Activated CD8-positive, alpha-beta memory T cell treated with anti-CD3 and anti-CD28 coated beads, Interleukin-2, amount 50 U/mL, for 24 hours (primary cell): ENCODE measurements around the gene LDB2.

Experiments used
- DNase-seq: peaks from one replicate; pipeline ENCODE4 v3.0.0-alpha.2; 2020; ENCODE audit errors: extremely low read depth

LDB2 gene

DNA sequence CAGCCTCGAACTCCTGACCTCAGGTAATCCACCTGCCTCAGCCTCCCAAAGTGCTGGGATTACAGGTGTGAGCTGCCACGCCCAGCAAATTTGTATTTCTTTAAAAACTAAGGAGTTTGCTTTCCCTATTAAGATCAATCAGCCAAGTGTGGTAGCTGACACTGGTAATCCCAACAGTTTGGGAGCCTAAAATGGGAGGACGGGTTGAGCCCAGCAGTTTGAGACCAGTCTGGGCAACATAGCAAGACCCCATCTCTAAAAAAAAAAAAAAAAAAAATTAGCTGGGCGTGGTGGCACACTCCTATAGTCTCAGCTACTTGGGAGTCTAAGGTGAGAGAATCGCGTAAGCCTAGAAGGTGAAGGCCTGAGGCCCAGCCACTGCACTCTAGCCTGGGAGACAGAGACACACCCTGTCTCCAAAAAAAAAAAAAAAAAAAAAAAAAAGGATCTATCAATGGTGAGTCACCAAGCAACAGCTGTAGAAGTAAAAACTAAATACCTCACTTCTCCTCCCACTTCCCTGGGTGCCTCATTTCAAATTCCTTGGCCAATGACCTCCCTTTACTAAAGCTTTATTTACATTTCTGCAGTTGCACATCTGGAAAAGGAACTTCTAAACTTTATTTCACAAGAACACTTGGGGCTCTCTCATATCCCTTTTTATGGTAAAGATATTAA, 54.5 kb downstream of the LDB2 start:
- DNase-seq, result no peak

- DNase-seq, result no peak
Observed at GRCh38 chr4:16838226-16838875, 60.1 kb downstream of the LDB2 start.

- DNase-seq, result no peak
Observed at GRCh38 chr4:16837475-16837874, 61.0 kb downstream of the LDB2 start.

DNA sequence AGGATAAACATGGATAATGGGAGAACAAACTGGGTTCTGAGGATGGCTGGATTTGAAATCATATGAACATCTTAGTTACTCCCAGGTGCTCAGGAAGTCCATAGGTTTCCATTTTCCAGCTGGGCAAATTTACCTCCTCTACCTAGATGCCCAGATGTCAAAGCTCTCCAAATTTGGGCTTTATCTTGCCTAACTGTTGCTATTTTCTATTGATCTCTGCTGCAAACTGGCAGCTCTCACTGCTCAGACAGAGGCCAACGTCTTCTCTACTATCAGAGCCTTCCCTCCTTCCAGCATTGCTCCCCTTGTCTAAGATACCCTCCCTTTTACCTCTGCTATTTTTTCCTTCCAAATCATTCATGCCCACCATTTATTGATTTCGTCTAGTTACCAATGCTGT, 62.1 kb downstream of the LDB2 start:
- DNase-seq, result no peak

- DNase-seq, result no peak
Observed at GRCh38 chr4:16835597-16836247, 62.7 kb downstream of the LDB2 start.

DNA sequence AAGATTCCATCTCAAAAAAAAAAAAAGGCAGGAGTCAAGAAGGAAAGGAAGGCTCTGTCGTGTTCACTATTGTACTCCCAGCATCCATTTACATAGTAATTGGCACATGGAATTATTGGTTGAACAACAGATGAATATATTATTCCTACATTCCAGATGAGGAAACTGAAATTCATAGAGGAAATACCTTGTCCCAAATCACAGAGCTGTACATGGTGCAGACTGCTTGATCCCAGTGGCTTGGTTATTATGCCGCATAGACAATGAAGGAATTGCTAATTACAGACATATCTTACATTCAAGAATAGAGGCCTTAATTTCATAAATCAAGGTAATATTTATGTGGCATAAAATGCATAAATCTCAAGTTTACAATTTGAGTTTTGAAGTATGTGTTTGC, 63.6 kb downstream of the LDB2 start:
- DNase-seq, result no peak

- DNase-seq, result no peak
Observed at GRCh38 chr4:16833722-16834121, 64.7 kb downstream of the LDB2 start.

DNA sequence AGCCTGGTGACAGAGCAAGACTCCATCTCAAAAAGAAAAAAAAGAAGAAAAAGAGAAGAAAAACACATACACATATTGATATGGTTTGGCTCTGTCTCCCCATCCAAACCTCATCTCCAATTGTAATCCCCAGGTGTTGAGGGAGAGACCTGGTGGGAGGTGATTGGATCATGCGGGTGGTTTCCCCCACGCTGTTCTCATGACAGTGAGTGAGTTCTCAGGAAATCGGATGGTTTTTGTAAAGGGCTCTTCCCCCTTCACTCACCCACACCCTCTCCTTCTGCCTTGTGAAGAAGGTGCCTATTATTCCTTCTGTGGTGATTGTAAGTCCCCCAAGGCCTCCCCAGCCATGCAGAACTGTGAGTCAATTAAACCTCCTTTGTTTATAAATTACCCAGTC, 68.4 kb downstream of the LDB2 start:
- no peak for DNase-seq

DNA sequence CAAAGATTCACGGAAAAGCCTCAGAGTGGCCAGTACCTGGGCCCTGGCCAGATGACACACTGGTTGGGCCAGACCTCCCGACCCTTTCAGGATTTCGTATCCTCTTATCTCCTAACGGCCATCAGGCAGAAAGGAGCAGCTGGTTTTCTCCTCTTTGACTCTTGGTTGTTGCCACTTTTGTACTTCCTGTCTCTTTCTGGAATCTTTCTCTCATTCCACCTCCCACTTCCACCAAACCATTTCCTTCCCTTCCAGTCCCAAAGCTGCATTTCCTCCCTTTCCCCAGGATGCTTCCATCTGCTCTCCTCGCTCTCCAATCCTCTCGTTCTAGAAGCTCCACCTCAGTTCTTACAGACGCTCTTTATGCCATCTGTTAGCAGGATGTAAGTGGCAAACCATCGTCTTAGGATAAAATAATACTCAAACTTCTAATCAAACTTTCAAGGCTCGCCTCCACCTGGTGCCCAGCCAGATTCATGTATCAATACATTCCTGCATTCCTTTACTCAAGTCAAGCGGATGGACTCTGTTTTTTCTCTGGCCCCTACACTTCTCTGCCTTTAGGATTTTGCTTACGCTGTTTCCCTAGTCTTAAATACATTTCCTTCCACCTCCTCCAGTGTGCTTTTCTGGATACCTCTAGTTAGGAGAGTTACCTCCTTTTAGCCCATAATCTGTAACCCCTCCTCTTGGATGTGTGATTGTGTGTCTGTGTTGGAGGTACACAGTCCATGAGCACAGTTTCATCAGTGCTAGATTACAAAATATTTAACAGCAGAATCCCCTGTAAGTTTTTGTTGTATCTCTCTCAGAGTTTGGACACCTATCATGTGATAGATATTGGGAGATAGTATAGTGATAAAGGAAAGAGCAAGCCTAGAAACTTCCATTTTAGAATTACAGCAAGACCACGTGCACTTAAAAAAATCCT, 70.4 kb downstream of the LDB2 start:
- no peak for DNase-seq

GRCh38 chr4:16827045-16827444, 71.4 kb downstream of the LDB2 start:
- DNase-seq, result no peak

DNA sequence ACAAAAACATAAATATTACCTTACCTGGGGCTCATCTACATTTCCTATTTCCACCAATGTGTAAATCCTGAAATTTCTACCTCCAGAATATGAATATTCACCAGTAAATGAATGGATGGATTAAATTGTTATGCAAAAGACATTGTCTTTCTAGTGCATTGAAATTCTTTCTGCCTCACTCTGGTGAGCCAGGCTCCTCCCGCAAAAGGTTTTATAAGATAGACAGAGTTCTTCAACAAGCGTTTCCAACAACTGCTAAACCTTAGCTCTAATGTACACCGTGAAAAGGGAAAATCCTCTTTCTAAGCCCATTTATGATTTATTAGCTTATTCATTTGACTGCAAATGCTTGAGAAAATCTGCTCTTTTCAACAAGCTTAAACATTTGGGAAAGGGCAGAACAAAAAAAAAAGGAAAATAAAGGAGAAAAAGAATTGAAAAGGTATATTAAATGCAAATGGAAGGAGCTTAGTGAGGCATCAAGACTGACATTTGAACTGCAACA, 72.0 kb downstream of the LDB2 start:
- no peak for DNase-seq

- DNase-seq, result no peak
Observed at GRCh38 chr4:16824278-16824806, 74.1 kb downstream of the LDB2 start.

GRCh38 chr4:16820329-16820728, 78.1 kb downstream of the LDB2 start:
- no peak for DNase-seq

DNA sequence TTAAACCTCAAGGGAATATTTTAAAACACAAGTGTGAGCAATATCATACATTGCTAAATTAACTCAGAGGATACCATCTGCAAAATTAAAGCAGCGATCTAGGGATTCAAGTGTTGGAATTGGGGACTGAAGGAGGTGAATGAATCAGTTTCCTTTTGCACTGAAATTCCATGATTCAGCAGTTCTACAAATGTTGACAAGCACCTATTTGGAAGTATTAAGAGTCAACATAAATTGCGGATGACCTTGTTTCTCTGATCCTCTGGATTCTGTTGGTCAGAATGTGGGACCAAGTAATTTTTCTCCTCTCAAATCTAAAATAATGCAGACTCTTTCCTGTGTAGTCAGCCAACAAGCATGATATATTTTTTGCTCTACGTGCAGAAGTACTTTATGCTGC, 78.8 kb downstream of the LDB2 start:
- DNase-seq, result no peak

DNA sequence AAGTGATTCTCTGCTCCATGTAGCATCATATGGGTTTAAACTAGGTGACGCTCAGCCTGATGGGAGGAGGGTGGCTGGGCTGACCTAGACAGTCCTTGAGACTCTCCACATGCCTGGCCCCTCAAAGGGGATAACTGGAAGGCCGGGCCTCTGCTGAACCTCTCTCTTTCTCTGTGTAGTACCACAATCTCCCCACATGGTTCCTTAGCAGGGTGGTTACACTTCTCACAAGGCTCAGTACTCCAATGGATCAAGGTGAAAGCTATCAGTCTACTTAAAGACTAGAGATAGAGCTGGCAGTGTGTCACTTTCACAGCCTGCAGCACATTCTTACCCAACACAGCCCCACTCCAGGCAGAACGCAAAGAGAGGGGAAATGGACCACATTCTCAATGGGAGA, 80.4 kb downstream of the LDB2 start:
- no peak for DNase-seq

DNA sequence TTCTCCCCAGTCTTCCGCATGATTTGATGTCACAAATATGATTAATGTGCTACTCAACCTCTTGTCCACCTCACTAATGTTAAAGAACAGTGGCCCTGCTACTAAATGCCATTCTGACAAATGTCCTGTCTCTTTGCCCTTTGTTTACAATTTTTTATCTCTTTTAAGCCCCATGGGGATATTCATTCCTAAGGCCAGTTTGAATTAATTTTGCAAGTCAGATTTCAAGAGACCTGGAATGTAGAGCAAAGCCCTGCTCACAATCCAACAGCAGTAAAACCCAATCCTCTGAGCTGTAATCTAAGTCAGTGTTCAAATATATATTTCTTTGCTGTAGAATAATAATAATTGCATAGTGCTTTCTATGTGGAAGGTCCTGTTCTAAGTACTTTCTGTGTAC, 81.2 kb downstream of the LDB2 start:
- no peak for DNase-seq

- DNase-seq, result no peak
Observed at GRCh38 chr4:16814361-16814760, 84.1 kb downstream of the LDB2 start.

- DNase-seq, result no peak
Observed at GRCh38 chr4:16812041-16812440, 86.4 kb downstream of the LDB2 start.

GRCh38 chr4:16809943-16810342, 88.5 kb downstream of the LDB2 start:
- DNase-seq, result no peak

DNA sequence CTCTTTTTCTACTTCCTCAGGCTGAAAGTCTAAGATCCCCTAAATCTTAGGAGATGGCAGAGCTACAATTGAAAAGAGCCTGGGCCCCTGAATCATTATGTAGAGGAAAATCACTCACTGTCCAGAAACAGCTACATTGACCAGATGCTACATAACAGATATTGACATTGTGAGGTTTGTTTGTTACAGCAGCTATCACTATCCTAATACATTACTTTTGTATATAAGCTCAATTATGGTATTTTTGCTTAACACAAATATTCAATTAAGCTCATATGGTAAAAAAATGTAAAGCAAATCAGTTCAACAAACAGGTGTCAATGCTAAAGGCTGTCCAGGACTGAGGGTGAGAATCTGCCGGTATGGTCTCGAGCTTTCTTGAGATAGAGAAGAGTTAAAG, 89.4 kb downstream of the LDB2 start:
- DNase-seq, result no peak

DNA sequence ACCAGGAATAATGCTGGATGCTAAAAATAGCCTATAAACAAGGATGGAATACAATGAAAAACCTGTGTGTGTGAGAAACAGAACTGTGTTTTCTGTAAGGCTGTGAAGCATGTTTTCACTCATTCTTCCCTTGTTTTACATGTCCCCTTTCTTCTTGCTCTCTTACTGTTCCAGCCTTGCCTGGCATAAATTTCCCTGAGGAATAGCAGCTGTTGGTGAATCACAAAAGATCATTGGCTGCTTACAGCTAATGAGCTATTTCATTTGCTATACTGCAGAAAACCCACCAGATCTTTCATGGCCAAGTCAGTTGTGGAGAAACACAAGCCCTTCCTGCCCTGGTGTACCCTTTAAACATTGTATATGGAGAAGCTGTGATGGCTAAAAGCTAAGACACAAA, 91.1 kb downstream of the LDB2 start:
- DNase-seq, result no peak

DNA sequence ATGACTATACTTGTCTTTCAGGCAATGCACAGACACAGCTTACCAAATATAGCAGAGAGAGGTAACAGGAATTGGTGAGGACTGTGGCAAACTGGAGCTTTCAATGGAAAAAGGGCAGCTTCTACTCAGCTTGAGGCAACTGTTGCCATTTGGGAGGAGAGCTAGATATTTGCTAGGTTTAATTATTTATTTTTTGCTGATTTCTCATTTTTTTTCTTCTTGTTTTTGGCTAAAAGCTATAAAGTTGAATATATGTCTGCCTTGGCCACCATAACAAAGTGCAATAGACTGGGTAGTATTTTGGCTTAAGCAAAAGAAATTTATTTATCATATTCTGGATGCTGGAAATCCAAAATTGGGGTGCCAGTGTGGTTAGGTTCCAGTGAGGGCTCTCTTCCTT, 93.9 kb downstream of the LDB2 start:
- DNase-seq, result no peak
